GM23338 (cell line): Measurements from ENCODE around the gene RAB11FIP4. TPM values are rescaled to one million over a fixed set of nuclear protein-coding genes. Genes with fewer than 3 reads are reported as not detected.

ENCODE experiments used
- ATAC-seq: fragments of 200-7000 bp; cut with Tn5 transposase; 3 replicates; pipeline ENCODE4 v1.9.1; 2020
- DNase-seq: peaks from one replicate; pipeline ENCODE4 v3.0.0-alpha.2; 2015; ENCODE audit warnings: low spot score
- H2AFZ ChIP-seq: fragments of 200-600 bp; sonication (generic); 2 replicates; pipeline ENCODE4 v1.8.0; 2016; ENCODE audit warnings: antibody characterized with exemption, mild to moderate bottlenecking, moderate library complexity
- H3F3A ChIP-seq: fragments of 200-600 bp; sonication (generic); replicated peaks from 2 replicates; pipeline ENCODE4 v1.8.0; 2017; ENCODE audit warnings: antibody characterized with exemption, mixed run types, low read depth
- H3K27ac ChIP-seq: fragments of 200-600 bp; sonication (generic); 2 replicates; pipeline ENCODE4 v1.6.1; 2016; ENCODE audit warnings: low read depth
- H3K27me3 ChIP-seq: fragments of 200-600 bp; sonication (generic); 2 replicates; pipeline ENCODE4 v1.8.0; 2016; ENCODE audit warnings: mild to moderate bottlenecking, mixed run types, moderate library complexity; ENCODE audit not compliant: insufficient read depth
- H3K36me3 ChIP-seq: fragments of 200-600 bp; sonication (generic); 2 replicates; pipeline ENCODE4 v1.8.0; 2016; ENCODE audit warnings: mild to moderate bottlenecking; ENCODE audit not compliant: insufficient read depth
- H3K4me1 ChIP-seq: fragments of 200-600 bp; sonication (generic); 2 replicates; pipeline ENCODE4 v1.8.0; 2016; ENCODE audit warnings: mild to moderate bottlenecking, moderate library complexity; ENCODE audit not compliant: insufficient read depth
- H3K4me2 ChIP-seq: fragments of 200-600 bp; sonication (generic); 2 replicates; pipeline ENCODE4 v1.7.1; 2017; ENCODE audit warnings: mixed run types
- H3K4me3 ChIP-seq: fragments of 200-600 bp; sonication (generic); 2 replicates; pipeline ENCODE4 v1.6.1; 2016; ENCODE audit warnings: mixed run types
- H3K79me2 ChIP-seq: fragments of 200-600 bp; sonication (generic); replicated peaks from 2 replicates; pipeline ENCODE4 v1.8.0; 2017; ENCODE audit warnings: mild to moderate bottlenecking; ENCODE audit not compliant: insufficient read depth
- H3K9me2 ChIP-seq: fragments of 200-600 bp; sonication (generic); 2 replicates; pipeline ENCODE4 v1.8.0; 2017; ENCODE audit not compliant: insufficient read depth
- H4K20me1 ChIP-seq: fragments of 200-600 bp; sonication (generic); replicated peaks from 2 replicates; pipeline ENCODE4 v1.8.0; 2017; ENCODE audit warnings: mild to moderate bottlenecking; ENCODE audit not compliant: insufficient read depth
- H3K27ac Mint-ChIP-seq: 2 replicates; pipeline ENCODE4 v1.8.0; 2020; ENCODE audit warnings: inconsistent platforms, mild to moderate bottlenecking, moderate library complexity, mixed read lengths
- H3K27me3 Mint-ChIP-seq: 3 replicates; pipeline ENCODE4 v1.8.0; 2022; ENCODE audit warnings: low read depth, mild to moderate bottlenecking, moderate library complexity, mixed read lengths, inconsistent platforms; ENCODE audit not compliant: insufficient read depth, poor library complexity
- H3K36me3 Mint-ChIP-seq: 3 replicates; pipeline ENCODE4 v1.8.0; 2021; ENCODE audit warnings: low read depth, mild to moderate bottlenecking, inconsistent platforms, moderate library complexity, mixed read lengths
- H3K4me1 Mint-ChIP-seq: 3 replicates; pipeline ENCODE4 v1.8.0; 2020; ENCODE audit warnings: mild to moderate bottlenecking, inconsistent platforms, mixed read lengths
- H3K4me3 Mint-ChIP-seq: 3 replicates; pipeline ENCODE4 v1.8.0; 2021; ENCODE audit warnings: moderate library complexity, mild to moderate bottlenecking, inconsistent platforms, mixed read lengths
- H3K9me3 Mint-ChIP-seq: 3 replicates; pipeline ENCODE4 v1.8.0; 2020; ENCODE audit warnings: moderate library complexity, mild to moderate bottlenecking, inconsistent platforms, mixed read lengths
- EZH2 ChIP-seq: fragments of 200-600 bp; sonication (generic); IDR thresholded peaks from one replicate; pipeline ENCODE4 v1.8.0; 2017; ENCODE audit warnings: antibody characterized with exemption, mild to moderate bottlenecking, low read depth; ENCODE audit not compliant: unreplicated experiment
- EZH2phosphoT487 ChIP-seq: fragments of 200-600 bp; sonication (generic); IDR thresholded peaks from one replicate; pipeline ENCODE4 v1.8.1; 2018; ENCODE audit warnings: antibody characterized with exemption; ENCODE audit not compliant: unreplicated experiment
- JUNB ChIP-seq: IDR thresholded peaks from one replicate; pipeline ENCODE4 v1.6.1; 2016; ENCODE audit warnings: antibody characterized with exemption; ENCODE audit not compliant: unreplicated experiment
- NANOG ChIP-seq: IDR thresholded peaks from 2 replicates; pipeline ENCODE4 v1.6.1; 2016; ENCODE audit warnings: antibody characterized with exemption, borderline replicate concordance
- POLR2AphosphoS5 ChIP-seq: IDR thresholded peaks from 2 replicates; pipeline ENCODE4 v1.6.1; 2016; ENCODE audit warnings: antibody characterized with exemption, low read depth
- ZNF331 ChIP-seq: fragments of 250-450 bp; sonication (Bioruptor Pico); IDR thresholded peaks from 2 replicates; pipeline ENCODE4 v1.5.0; 2020; ENCODE audit warnings: low read depth, mild to moderate bottlenecking, moderate library complexity
- polyA plus RNA-seq: library from polyadenylated mRNA; unstranded; fragments of >200 nt; fragmentation: Nextera tagmentation; extraction: Ambion mirVana; gene quantifications from 2 replicates; pipeline ENCODE4 v1.2.1, GENCODE V29; 2016
- total RNA-seq: library from RNA; depleted of rRNA; stranded (reverse); fragments of >200 nt; shearing (Covaris generic); gene quantifications from 2 replicates; pipeline ENCODE4 v1.2.3, GENCODE V29; 2014
- TF ChIP-seq, protein P1 (sequence below): fragments of 250-450 bp; sonication (Bioruptor Pico); IDR thresholded peaks from 2 replicates; pipeline ENCODE4 v1.5.0; 2020; ENCODE audit warnings: mild to moderate bottlenecking, moderate library complexity
- TF ChIP-seq, protein P2 (sequence below): IDR thresholded peaks from 2 replicates; pipeline ENCODE4 v1.6.1; 2016; ENCODE audit warnings: antibody characterized with exemption
- TF ChIP-seq, protein P3 (sequence below): IDR thresholded peaks from one replicate; pipeline ENCODE4 v1.6.1; 2018; ENCODE audit warnings: antibody characterized with exemption; ENCODE audit not compliant: unreplicated experiment
- TF ChIP-seq, protein P4 (sequence below), 2 experiments: fragments of 200-600 bp in 1 of 2; sonication (generic) in 1 of 2; conservative IDR thresholded peaks; 2 replicates each; pipeline versions ENCODE4 v1.5.1 to v1.6.1; 2016 to 2017; ENCODE audit warnings: antibody characterized with exemption in 2 of 2, low read depth in 2 of 2, mild to moderate bottlenecking in 2 of 2, moderate library complexity in 1 of 2

Gene RAB11FIP4
- total and polyA plus RNA-seq, 2 experiments from 2014 or later, result 26.0 to 65.6 TPM

DNA sequence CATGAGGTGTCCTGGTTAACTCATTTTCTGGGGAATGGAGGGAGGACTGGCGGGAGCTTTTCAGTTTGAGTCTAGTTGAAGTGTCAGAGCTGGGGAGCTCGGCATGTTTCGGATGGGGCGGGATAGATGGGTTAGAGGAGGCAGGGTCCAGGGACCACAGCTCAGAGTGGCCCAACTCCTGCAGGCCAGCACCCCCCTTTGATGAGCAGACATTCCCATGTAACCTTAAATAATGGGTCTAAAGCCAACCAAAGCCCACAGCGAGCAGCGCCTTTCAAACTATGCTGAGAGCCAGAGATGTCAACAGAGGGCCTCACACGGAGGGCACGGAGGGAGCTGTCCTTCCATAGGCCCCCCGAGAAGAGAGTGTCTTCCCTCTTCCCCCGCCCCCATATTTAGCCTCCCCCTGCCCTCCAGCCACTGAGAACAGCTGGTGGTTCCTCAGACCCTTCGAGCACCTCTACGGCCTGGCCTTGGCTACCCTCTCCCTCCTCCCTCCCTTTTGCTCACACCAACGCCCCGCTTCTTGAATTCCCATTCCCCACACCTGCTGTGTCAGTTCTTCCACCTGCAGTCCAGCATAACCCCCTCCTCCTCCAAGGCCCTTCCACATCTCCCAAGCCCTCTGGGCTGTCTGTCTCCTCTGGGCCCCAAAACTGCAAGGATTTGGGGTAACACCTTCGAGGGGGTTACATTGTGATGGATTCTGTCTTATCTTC is 21.8 kb downstream of the RAB11FIP4 start (continued):
- TF ChIP-seq, protein P1, sequence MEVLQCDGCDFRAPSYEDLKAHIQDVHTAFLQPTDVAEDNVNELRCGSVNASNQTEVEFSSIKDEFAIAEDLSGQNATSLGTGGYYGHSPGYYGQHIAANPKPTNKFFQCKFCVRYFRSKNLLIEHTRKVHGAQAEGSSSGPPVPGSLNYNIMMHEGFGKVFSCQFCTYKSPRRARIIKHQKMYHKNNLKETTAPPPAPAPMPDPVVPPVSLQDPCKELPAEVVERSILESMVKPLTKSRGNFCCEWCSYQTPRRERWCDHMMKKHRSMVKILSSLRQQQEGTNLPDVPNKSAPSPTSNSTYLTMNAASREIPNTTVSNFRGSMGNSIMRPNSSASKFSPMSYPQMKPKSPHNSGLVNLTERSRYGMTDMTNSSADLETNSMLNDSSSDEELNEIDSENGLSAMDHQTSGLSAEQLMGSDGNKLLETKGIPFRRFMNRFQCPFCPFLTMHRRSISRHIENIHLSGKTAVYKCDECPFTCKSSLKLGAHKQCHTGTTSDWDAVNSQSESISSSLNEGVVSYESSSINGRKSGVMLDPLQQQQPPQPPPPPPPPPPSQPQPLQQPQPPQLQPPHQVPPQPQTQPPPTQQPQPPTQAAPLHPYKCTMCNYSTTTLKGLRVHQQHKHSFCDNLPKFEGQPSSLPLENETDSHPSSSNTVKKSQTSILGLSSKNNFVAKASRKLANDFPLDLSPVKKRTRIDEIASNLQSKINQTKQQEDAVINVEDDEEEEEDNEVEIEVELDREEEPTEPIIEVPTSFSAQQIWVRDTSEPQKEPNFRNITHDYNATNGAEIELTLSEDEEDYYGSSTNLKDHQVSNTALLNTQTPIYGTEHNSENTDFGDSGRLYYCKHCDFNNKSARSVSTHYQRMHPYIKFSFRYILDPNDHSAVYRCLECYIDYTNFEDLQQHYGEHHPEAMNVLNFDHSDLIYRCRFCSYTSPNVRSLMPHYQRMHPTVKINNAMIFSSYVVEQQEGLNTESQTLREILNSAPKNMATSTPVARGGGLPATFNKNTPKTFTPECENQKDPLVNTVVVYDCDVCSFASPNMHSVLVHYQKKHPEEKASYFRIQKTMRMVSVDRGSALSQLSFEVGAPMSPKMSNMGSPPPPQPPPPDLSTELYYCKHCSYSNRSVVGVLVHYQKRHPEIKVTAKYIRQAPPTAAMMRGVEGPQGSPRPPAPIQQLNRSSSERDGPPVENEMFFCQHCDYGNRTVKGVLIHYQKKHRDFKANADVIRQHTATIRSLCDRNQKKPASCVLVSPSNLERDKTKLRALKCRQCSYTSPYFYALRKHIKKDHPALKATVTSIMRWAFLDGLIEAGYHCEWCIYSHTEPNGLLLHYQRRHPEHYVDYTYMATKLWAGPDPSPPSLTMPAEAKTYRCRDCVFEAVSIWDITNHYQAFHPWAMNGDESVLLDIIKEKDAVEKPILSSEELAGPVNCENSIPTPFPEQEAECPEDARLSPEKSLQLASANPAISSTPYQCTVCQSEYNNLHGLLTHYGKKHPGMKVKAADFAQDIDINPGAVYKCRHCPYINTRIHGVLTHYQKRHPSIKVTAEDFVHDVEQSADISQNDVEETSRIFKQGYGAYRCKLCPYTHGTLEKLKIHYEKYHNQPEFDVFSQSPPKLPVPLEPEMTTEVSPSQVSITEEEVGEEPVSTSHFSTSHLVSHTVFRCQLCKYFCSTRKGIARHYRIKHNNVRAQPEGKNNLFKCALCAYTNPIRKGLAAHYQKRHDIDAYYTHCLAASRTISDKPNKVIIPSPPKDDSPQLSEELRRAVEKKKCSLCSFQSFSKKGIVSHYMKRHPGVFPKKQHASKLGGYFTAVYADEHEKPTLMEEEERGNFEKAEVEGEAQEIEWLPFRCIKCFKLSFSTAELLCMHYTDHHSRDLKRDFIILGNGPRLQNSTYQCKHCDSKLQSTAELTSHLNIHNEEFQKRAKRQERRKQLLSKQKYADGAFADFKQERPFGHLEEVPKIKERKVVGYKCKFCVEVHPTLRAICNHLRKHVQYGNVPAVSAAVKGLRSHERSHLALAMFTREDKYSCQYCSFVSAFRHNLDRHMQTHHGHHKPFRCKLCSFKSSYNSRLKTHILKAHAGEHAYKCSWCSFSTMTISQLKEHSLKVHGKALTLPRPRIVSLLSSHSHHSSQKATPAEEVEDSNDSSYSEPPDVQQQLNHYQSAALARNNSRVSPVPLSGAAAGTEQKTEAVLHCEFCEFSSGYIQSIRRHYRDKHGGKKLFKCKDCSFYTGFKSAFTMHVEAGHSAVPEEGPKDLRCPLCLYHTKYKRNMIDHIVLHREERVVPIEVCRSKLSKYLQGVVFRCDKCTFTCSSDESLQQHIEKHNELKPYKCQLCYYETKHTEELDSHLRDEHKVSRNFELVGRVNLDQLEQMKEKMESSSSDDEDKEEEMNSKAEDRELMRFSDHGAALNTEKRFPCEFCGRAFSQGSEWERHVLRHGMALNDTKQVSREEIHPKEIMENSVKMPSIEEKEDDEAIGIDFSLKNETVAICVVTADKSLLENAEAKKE (CRISPR knock-in tag), result no peak

DNA sequence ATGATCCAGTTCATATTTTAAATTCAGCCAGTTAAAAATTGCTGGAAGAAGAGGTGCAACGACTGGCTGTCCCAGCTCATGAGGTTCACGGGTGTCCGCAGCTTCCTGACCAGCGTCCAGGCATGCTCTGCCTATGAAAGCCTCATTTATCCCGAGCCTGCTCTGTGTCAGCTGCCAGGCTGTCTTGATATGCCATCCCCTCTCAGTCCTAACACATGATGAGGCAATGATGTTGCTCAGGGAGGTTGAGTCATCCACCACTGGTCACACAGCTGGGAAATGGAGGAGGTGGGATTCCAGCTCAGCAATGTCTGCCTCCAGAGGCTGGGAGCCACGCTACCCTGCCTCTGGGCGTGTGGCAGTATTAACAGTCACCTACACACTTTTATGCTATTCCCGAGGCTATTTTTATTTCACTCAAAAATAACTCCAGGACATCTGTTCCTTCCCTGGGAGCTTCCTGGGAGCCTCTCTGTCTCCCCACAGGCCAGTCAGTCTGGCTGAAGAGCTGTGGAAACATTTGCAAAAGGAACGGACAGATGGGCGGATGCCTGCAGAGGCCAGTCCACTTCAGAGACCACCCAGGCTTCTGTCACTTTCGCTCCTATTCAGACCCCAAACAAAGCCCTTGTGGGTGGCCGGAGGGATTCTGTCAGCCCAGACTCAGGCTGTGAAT is 22.5 kb downstream of the RAB11FIP4 start:
- Histone ChIP-seq H3K27me3 (no peaks in the 10 kb centered on the region), H3K79me2 (no peaks in the 10 kb centered on the region), H3K9me2 (no peaks in the 10 kb centered on the region), H3K4me3 (no peak overlapping the region), H2AFZ (no peak overlapping the region), H3K4me1 (peaks cover 9% of the 10 kb centered on the region; the same call in 1 of the 2 replicates), H3K27ac (no peak overlapping the region), H3K36me3 (no peaks in the 10 kb centered on the region), H4K20me1 (no peaks in the 10 kb centered on the region), H3F3A (no peaks in the 10 kb centered on the region), H3K4me2 (0 out of 2 replicates have a peak overlapping the region, but pooled peaks have one; percentile 65)
- H3K36me3 Mint-ChIP-seq, result no peaks in the 10 kb centered on the region
- H3K4me1 Mint-ChIP-seq, result peaks cover 34% of the 10 kb centered on the region
- no peaks in the 10 kb centered on the region for H3K9me3 Mint-ChIP-seq
- no peak overlapping the region for H3K4me3 Mint-ChIP-seq
- ATAC-seq (no peak), DNase-seq (no peak)
- H3K27ac Mint-ChIP-seq, result no peak overlapping the region
- peaks cover 12% of the 10 kb centered on the region for H3K27me3 Mint-ChIP-seq
- TF ChIP-seq, protein P2, sequence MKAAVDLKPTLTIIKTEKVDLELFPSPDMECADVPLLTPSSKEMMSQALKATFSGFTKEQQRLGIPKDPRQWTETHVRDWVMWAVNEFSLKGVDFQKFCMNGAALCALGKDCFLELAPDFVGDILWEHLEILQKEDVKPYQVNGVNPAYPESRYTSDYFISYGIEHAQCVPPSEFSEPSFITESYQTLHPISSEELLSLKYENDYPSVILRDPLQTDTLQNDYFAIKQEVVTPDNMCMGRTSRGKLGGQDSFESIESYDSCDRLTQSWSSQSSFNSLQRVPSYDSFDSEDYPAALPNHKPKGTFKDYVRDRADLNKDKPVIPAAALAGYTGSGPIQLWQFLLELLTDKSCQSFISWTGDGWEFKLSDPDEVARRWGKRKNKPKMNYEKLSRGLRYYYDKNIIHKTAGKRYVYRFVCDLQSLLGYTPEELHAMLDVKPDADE, result no peak
- TF ChIP-seq EZH2 (no peak), ZNF331 (CRISPR knock-in tag) (no peak), JUNB (no peak), POLR2AphosphoS5 (no peak), EZH2phosphoT487 (no peak), NANOG (no peak)
- TF ChIP-seq, protein P3, sequence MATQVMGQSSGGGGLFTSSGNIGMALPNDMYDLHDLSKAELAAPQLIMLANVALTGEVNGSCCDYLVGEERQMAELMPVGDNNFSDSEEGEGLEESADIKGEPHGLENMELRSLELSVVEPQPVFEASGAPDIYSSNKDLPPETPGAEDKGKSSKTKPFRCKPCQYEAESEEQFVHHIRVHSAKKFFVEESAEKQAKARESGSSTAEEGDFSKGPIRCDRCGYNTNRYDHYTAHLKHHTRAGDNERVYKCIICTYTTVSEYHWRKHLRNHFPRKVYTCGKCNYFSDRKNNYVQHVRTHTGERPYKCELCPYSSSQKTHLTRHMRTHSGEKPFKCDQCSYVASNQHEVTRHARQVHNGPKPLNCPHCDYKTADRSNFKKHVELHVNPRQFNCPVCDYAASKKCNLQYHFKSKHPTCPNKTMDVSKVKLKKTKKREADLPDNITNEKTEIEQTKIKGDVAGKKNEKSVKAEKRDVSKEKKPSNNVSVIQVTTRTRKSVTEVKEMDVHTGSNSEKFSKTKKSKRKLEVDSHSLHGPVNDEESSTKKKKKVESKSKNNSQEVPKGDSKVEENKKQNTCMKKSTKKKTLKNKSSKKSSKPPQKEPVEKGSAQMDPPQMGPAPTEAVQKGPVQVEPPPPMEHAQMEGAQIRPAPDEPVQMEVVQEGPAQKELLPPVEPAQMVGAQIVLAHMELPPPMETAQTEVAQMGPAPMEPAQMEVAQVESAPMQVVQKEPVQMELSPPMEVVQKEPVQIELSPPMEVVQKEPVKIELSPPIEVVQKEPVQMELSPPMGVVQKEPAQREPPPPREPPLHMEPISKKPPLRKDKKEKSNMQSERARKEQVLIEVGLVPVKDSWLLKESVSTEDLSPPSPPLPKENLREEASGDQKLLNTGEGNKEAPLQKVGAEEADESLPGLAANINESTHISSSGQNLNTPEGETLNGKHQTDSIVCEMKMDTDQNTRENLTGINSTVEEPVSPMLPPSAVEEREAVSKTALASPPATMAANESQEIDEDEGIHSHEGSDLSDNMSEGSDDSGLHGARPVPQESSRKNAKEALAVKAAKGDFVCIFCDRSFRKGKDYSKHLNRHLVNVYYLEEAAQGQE, result no peak
- TF ChIP-seq, protein P4, sequence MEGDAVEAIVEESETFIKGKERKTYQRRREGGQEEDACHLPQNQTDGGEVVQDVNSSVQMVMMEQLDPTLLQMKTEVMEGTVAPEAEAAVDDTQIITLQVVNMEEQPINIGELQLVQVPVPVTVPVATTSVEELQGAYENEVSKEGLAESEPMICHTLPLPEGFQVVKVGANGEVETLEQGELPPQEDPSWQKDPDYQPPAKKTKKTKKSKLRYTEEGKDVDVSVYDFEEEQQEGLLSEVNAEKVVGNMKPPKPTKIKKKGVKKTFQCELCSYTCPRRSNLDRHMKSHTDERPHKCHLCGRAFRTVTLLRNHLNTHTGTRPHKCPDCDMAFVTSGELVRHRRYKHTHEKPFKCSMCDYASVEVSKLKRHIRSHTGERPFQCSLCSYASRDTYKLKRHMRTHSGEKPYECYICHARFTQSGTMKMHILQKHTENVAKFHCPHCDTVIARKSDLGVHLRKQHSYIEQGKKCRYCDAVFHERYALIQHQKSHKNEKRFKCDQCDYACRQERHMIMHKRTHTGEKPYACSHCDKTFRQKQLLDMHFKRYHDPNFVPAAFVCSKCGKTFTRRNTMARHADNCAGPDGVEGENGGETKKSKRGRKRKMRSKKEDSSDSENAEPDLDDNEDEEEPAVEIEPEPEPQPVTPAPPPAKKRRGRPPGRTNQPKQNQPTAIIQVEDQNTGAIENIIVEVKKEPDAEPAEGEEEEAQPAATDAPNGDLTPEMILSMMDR (conservative IDR thresholded peaks at IDR 0.05; ENCODE audit: low read depth in 2 of 2), result no peak
